Endothelial cell (in vitro differentiated cells): ENCODE measurements around the gene NWD2. TPM values are rescaled to one million over a fixed set of nuclear protein-coding genes. Genes with fewer than 3 reads are reported as not detected.
A peak's percentile ranks its signal among the peaks of the same experiment; 100 is the strongest.

Experiments used
- DNase-seq: peaks from one replicate; pipeline ENCODE4 v3.0.0; 2021; ENCODE audit warnings: low spot score
- H3K27ac Mint-ChIP-seq: one replicate; pipeline ENCODE4 v1.8.0; 2021; ENCODE audit warnings: mixed read lengths, inconsistent platforms; ENCODE audit not compliant: unreplicated experiment
- H3K27me3 Mint-ChIP-seq: one replicate; pipeline ENCODE4 v1.8.0; 2021; ENCODE audit warnings: mild to moderate bottlenecking, moderate library complexity, mixed read lengths, inconsistent platforms; ENCODE audit not compliant: unreplicated experiment
- H3K36me3 Mint-ChIP-seq: one replicate; pipeline ENCODE4 v1.8.0; 2021; ENCODE audit warnings: mild to moderate bottlenecking, low read depth, mixed read lengths, inconsistent platforms; ENCODE audit not compliant: unreplicated experiment
- H3K4me1 Mint-ChIP-seq: one replicate; pipeline ENCODE4 v1.8.0; 2021; ENCODE audit warnings: mild to moderate bottlenecking, mixed read lengths, inconsistent platforms; ENCODE audit not compliant: unreplicated experiment
- H3K4me3 Mint-ChIP-seq: one replicate; pipeline ENCODE4 v1.8.0; 2021; ENCODE audit warnings: mild to moderate bottlenecking, mixed read lengths, inconsistent platforms; ENCODE audit not compliant: unreplicated experiment
- H3K9me3 Mint-ChIP-seq: one replicate; pipeline ENCODE4 v1.8.0; 2021; ENCODE audit warnings: mixed read lengths, inconsistent platforms; ENCODE audit not compliant: unreplicated experiment
- total RNA-seq: library from RNA; stranded (reverse); fragmentation: NEBNext Ultra II Directional; extraction: Animal tissue kit (Norgen Biotek cat#: 25700); gene quantifications from one replicate; pipeline ENCODE4 v1.2.1, GENCODE V29; 2021; ENCODE audit not compliant: unreplicated experiment
- TF ChIP-seq, protein P1 (sequence below): fragments of 200-600 bp; sonication (generic); IDR thresholded peaks from one replicate; pipeline ENCODE4 v1.5.0; 2021; ENCODE audit warnings: antibody characterized with exemption; ENCODE audit not compliant: unreplicated experiment

NWD2 gene
- total RNA-seq, 1 donor from 2014 or later = not detected

DNA sequence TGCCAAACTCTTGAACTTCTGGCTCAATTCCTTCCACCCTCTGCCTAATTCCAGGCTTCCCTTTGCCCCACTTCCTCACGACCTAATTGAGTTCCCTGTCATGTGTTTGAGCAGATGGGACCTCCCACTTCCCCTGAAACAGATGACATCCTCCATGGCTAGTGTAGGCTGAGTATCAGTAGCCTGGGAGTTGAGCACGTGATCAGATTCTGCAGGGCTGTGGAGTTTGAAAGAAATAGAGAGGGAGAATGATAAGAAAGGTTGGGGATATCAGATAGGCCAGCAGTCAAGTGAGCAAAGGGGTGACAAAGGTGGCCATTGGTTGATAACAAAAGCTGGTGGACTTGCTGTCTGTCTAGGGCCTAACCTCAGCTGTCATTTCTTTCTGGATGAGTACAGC is 18.8 kb upstream of the NWD2 start:
- no peaks in the 10 kb centered on the region for H3K9me3 Mint-ChIP-seq
- TF ChIP-seq, protein P1, sequence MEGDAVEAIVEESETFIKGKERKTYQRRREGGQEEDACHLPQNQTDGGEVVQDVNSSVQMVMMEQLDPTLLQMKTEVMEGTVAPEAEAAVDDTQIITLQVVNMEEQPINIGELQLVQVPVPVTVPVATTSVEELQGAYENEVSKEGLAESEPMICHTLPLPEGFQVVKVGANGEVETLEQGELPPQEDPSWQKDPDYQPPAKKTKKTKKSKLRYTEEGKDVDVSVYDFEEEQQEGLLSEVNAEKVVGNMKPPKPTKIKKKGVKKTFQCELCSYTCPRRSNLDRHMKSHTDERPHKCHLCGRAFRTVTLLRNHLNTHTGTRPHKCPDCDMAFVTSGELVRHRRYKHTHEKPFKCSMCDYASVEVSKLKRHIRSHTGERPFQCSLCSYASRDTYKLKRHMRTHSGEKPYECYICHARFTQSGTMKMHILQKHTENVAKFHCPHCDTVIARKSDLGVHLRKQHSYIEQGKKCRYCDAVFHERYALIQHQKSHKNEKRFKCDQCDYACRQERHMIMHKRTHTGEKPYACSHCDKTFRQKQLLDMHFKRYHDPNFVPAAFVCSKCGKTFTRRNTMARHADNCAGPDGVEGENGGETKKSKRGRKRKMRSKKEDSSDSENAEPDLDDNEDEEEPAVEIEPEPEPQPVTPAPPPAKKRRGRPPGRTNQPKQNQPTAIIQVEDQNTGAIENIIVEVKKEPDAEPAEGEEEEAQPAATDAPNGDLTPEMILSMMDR = no peak
- H3K4me1 Mint-ChIP-seq = no peaks in the 10 kb centered on the region
- DNase-seq = no peak
- H3K36me3 Mint-ChIP-seq = no peaks in the 10 kb centered on the region
- H3K4me3 Mint-ChIP-seq = no peak overlapping the region
- H3K27ac Mint-ChIP-seq = no peak overlapping the region
- H3K27me3 Mint-ChIP-seq = peaks cover 6% of the 10 kb centered on the region

DNA sequence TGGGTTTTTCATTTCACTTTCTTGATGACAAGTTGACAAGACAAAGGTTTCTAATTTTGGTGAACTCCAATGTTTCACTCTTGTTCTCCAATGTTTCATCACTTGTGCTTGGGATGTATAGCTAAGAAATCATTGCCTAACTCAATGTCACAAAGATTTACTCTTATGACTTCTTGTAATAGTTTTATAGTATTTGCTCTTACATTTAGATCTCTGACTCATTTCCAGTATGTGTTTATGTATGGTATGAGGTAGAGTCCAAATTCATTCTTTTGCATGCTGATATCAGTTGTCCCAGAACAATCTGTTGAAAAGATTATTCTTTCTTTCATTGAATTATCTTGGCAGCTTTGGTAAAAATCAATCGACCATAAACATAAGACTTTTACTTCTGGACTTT is 12.2 kb upstream of the NWD2 start:
- Mint-ChIP-seq H3K27me3 (peaks cover 4% of the 10 kb centered on the region), H3K27ac (no peak overlapping the region), H3K9me3 (no peaks in the 10 kb centered on the region), H3K4me1 (no peaks in the 10 kb centered on the region), H3K36me3 (no peaks in the 10 kb centered on the region), H3K4me3 (no peak overlapping the region)
- no peak for DNase-seq
- TF ChIP-seq, protein P1 = no peak

DNA sequence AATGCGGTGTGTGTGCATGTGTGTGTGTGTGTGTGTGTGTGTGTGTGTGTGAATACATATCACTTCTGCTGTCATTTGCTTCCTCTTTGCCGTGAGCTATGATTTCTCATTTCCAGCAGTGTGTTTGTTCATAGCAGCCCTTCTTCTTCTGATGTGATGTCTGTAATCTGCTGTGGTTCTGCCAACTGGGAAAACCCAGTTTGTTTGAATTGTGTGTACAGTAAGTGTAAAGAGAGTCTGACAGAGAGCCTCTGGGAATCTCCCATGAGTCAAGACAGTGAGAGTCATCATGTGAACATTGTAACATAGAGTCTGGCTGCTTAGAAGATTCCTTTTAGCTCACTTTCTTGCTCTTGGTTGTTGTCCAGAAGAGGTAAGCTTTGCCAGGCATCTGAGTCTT is 8.4 kb upstream of the NWD2 start:
- no peak overlapping the region for H3K27ac Mint-ChIP-seq
- H3K9me3 Mint-ChIP-seq = no peaks in the 10 kb centered on the region
- no peaks in the 10 kb centered on the region for H3K4me1 Mint-ChIP-seq
- H3K4me3 Mint-ChIP-seq = no peak overlapping the region
- DNase-seq = no peak
- H3K36me3 Mint-ChIP-seq = no peaks in the 10 kb centered on the region
- no peaks in the 10 kb centered on the region for H3K27me3 Mint-ChIP-seq
- TF ChIP-seq, protein P1 = no peak

DNA sequence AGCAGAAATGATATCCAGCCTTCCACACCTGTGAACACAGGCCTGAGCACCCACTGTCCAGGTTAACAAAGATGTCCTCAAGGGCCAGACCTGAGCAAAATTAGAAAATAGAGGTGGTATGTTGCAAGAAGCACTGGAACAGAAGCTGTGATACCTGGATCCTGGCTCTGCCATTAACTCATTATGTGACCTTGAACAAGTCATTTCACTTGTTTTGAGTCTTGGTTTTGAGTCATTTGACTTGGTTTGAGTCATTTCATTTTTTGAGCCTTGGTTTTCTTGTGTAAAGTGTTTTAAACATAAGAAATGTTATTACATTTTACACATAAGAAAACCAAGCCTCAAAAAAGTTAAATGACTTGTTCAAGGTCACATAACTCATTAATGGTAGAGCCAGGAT is 2.9 kb upstream of the NWD2 start:
- H3K36me3 Mint-ChIP-seq = no peaks in the 10 kb centered on the region
- DNase-seq = no peak
- TF ChIP-seq, protein P1 = no peak
- peaks cover 22% of the 10 kb centered on the region for H3K27me3 Mint-ChIP-seq
- H3K27ac Mint-ChIP-seq = no peak overlapping the region
- no peaks in the 10 kb centered on the region for H3K9me3 Mint-ChIP-seq
- no peak overlapping the region for H3K4me3 Mint-ChIP-seq
- peaks cover 8% of the 10 kb centered on the region for H3K4me1 Mint-ChIP-seq

DNA sequence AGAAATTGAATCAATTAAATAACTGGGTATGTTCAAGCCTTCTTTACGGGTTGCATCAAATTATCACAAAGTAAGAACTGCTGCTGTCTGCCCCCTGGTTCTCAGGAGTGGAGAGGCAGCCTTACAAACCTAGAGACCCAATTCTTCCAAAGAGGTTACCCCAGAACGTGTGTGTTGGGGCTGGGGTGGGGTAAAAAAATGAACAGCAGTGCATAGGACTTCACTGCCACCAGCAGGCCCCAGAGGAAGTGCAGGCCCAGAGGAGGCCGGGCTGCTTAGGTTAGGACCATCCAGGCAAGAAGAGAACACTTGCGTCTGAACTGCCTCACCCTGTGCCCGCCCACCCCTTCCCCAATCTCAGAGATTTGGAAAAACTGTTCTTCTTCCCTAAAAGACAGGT is 1.5 kb upstream of the NWD2 start:
- DNase-seq = peak; percentile 12

More for the DNA sequence above, 1.5 kb upstream of the NWD2 start:
- Mint-ChIP-seq H3K9me3 (no peaks in the 10 kb centered on the region), H3K27ac (no peak overlapping the region), H3K27me3 (peaks cover 22% of the 10 kb centered on the region), H3K4me3 (no peak overlapping the region), H3K4me1 (peaks cover 8% of the 10 kb centered on the region), H3K36me3 (no peaks in the 10 kb centered on the region)
- TF ChIP-seq, protein P1 = no peak
